A549 (cell line): Measurements from ENCODE around the gene ASMTL. TPM values are rescaled to one million over a fixed set of nuclear protein-coding genes. Genes with fewer than 3 reads are reported as not detected.

Experiments used
- ATAC-seq, 2 experiments: fragments of 200-7000 bp in 1 of 2; fragments of >200 bp in 1 of 2; cut with Nextera tagmentation in 1 of 2; cut with Tn5 transposase in 1 of 2; 3 replicates each; pipeline versions ENCODE4 v1.8.0 to v1.9.1; 2018 to 2020; ENCODE audit warnings: mild to moderate bottlenecking in 1 of 2, moderate library complexity in 1 of 2
- CTCF ChIA-PET: fragments of 300-600 bp; sonication (Branson Sonifier 250); formaldehyde crosslinking; extraction: SDS; loops from one replicate; lab custom pipeline; 2021; ENCODE audit warnings: antibody characterized with exemption, inconsistent platforms; lab: Yijun Ruan, JAX
- POLR2A ChIA-PET: fragments of 350-600 bp; formaldehyde crosslinking; extraction: SDS; loops from one replicate; lab custom pipeline; 2021; ENCODE audit warnings: antibody characterized with exemption, inconsistent platforms; lab: Yijun Ruan, JAX
- DNase-seq, 2 experiments: peaks; one replicate each; pipeline versions ENCODE4 v3.0.0 to v3.0.0-alpha.2; 2011 to 2016; ENCODE audit warnings: low read depth in 1 of 2, low spot score in 1 of 2
- FAIRE-seq: peaks from 2 replicates; lab custom pipeline; 2011; peaks lifted over from hg19 to GRCh38; lab: Jason Lieb, UNC
- H3K27ac ChIP-seq, 2 experiments: fragments of >200 bp; sonication (Bioruptor Twin); formaldehyde crosslinking; 3 replicates each; pipeline ENCODE4 v1.5.1; 2016 to 2017
- H3K4me1 ChIP-seq: fragments of >200 bp; sonication (Bioruptor Twin); formaldehyde crosslinking; 3 replicates; pipeline ENCODE4 v1.6.1; 2016
- H3K4me2 ChIP-seq: fragments of >200 bp; sonication (Bioruptor Twin); formaldehyde crosslinking; 3 replicates; pipeline ENCODE4 v1.6.1; 2016
- H3K4me3 ChIP-seq: fragments of >200 bp; sonication (Bioruptor Twin); formaldehyde crosslinking; 3 replicates; pipeline ENCODE4 v1.5.1; 2016
- H3K9me3 ChIP-seq: fragments of >200 bp; sonication (Bioruptor Twin); formaldehyde crosslinking; 3 replicates; pipeline ENCODE4 v1.6.1; 2016
- ATOH8 ChIP-seq: fragments of 250-450 bp; sonication (Bioruptor Pico); IDR thresholded peaks from 2 replicates; pipeline ENCODE4 v1.5.0; 2020; ENCODE audit warnings: low read depth, mild to moderate bottlenecking, moderate library complexity
- BHLHE40 ChIP-seq: IDR thresholded peaks from 2 replicates; pipeline ENCODE4 v1.6.1; 2012; ENCODE audit warnings: low read depth, low read length, inconsistent platforms
- CBX8 ChIP-seq: fragments of 200-600 bp; sonication (generic); IDR thresholded peaks from 2 replicates; pipeline ENCODE4 v1.6.1; 2016
- CEBPB ChIP-seq, 2 experiments: fragments of >200 bp in 1 of 2; sonication (Bioruptor Twin) in 1 of 2; formaldehyde crosslinking in 1 of 2; IDR thresholded peaks; 2 replicates each; pipeline ENCODE4 v1.6.1; 2012 to 2016
- EHMT2 ChIP-seq: fragments of 200-600 bp; sonication (generic); IDR thresholded peaks from 2 replicates; pipeline ENCODE4 v1.6.1; 2016; ENCODE audit warnings: antibody characterized with exemption, low read depth, mild to moderate bottlenecking, moderate library complexity
- ESRRA ChIP-seq: fragments of 150-350 bp; IDR thresholded peaks from 2 replicates; pipeline ENCODE4 v1.6.1; 2014; ENCODE audit warnings: mild to moderate bottlenecking, low read length, borderline replicate concordance
- FOXS1 ChIP-seq: fragments of 250-450 bp; sonication (Bioruptor Pico); IDR thresholded peaks from 2 replicates; pipeline ENCODE4 v1.5.0; 2020; ENCODE audit warnings: mild to moderate bottlenecking, moderate library complexity
- GATA3 ChIP-seq: IDR thresholded peaks from 2 replicates; pipeline ENCODE4 v1.6.1; 2012; ENCODE audit warnings: borderline replicate concordance
- HDAC2 ChIP-seq: fragments of 200-600 bp; sonication (generic); IDR thresholded peaks from 2 replicates; pipeline ENCODE4 v1.6.1; 2016
- HES2 ChIP-seq: fragments of >200 bp; sonication (Bioruptor Twin); formaldehyde crosslinking; IDR thresholded peaks from 2 replicates; pipeline ENCODE4 v1.6.1; 2016
- HEYL ChIP-seq: fragments of 250-450 bp; sonication (Bioruptor Pico); IDR thresholded peaks from 2 replicates; pipeline ENCODE4 v1.8.0; 2021; ENCODE audit warnings: mild to moderate bottlenecking, moderate library complexity
- HOXA7 ChIP-seq: fragments of 250-450 bp; sonication (Bioruptor Pico); IDR thresholded peaks from 2 replicates; pipeline ENCODE4 v1.5.0; 2020; ENCODE audit warnings: mild to moderate bottlenecking, moderate library complexity
- JUNB ChIP-seq: fragments of >200 bp; sonication (Bioruptor Twin); formaldehyde crosslinking; IDR thresholded peaks from 2 replicates; pipeline ENCODE4 v1.6.1; 2016
- KDM1A ChIP-seq: fragments of 200-600 bp; sonication (generic); IDR thresholded peaks from 2 replicates; pipeline ENCODE4 v1.6.1; 2016; ENCODE audit warnings: low read depth, mild to moderate bottlenecking
- MAFK ChIP-seq: fragments of 450-650 bp; IDR thresholded peaks from 2 replicates; pipeline ENCODE4 v1.6.1; 2014; ENCODE audit not compliant: partially characterized antibody
- MAZ ChIP-seq: fragments of 150-350 bp; IDR thresholded peaks from 2 replicates; pipeline ENCODE4 v1.6.1; 2014; ENCODE audit warnings: antibody characterized with exemption, low read depth, low read length, borderline replicate concordance
- MYC ChIP-seq: IDR thresholded peaks from 2 replicates; pipeline ENCODE4 v1.6.1; 2012; ENCODE audit warnings: mild to moderate bottlenecking, inconsistent platforms, low read length, improper control_type of control experiment, borderline replicate concordance
- NPAS2 ChIP-seq: fragments of 250-450 bp; sonication (Bioruptor Pico); IDR thresholded peaks from 2 replicates; pipeline ENCODE4 v1.8.0; 2022; ENCODE audit warnings: mild to moderate bottlenecking, moderate library complexity, borderline replicate concordance
- PHF8 ChIP-seq: fragments of 200-600 bp; sonication (generic); IDR thresholded peaks from 2 replicates; pipeline ENCODE4 v1.6.1; 2016; ENCODE audit warnings: low read depth, mild to moderate bottlenecking, antibody characterized with exemption, moderate library complexity, borderline replicate concordance
- POLR2A ChIP-seq: IDR thresholded peaks from 2 replicates; pipeline ENCODE4 v1.6.1; 2012; ENCODE audit warnings: mild to moderate bottlenecking, low read length
- POLR2AphosphoS2 ChIP-seq: conservative IDR thresholded peaks from 2 replicates; pipeline ENCODE4 v1.6.1; 2012; ENCODE audit warnings: low read length, improper control_type of control experiment, inconsistent platforms
- RARB ChIP-seq: fragments of 250-450 bp; sonication (Bioruptor Pico); IDR thresholded peaks from 2 replicates; pipeline ENCODE4 v1.8.0; 2021; ENCODE audit warnings: mild to moderate bottlenecking, moderate library complexity
- RCOR1 ChIP-seq: fragments of 150-350 bp; IDR thresholded peaks from 2 replicates; pipeline ENCODE4 v1.6.1; 2014; ENCODE audit warnings: antibody characterized with exemption, low read length, low read depth
- REST ChIP-seq: fragments of 200-600 bp; sonication (generic); IDR thresholded peaks from 2 replicates; pipeline ENCODE4 v1.6.1; 2016; ENCODE audit warnings: antibody characterized with exemption, mild to moderate bottlenecking, moderate library complexity
- RFX5 ChIP-seq: fragments of 450-650 bp; IDR thresholded peaks from 2 replicates; pipeline ENCODE4 v1.7.1; 2014; ENCODE audit warnings: antibody characterized with exemption, mild to moderate bottlenecking, moderate library complexity
- TP53 ChIP-seq: fragments of 250-450 bp; sonication (Bioruptor Pico); IDR thresholded peaks from 2 replicates; pipeline ENCODE4 v1.5.0; 2021; ENCODE audit warnings: mild to moderate bottlenecking, moderate library complexity
- ZNF302 ChIP-seq: fragments of 250-450 bp; sonication (Bioruptor Pico); IDR thresholded peaks from 2 replicates; pipeline ENCODE4 v1.9.0; 2021; ENCODE audit warnings: inconsistent platforms, mild to moderate bottlenecking, moderate library complexity
- ZSCAN20 ChIP-seq: fragments of 250-450 bp; sonication (Bioruptor Pico); IDR thresholded peaks from 2 replicates; pipeline ENCODE4 v1.8.0; 2022; ENCODE audit warnings: mild to moderate bottlenecking, moderate library complexity
- WGBS: methylation state at CpG from one replicate; pipeline ENCODE4 v1.1.6; 2017; ENCODE audit errors: missing lambda C conversion rate; 5-methylcytosine and 5-hydroxymethylcytosine counted together
- polyA plus RNA-seq, 4 experiments: library from polyadenylated mRNA; depleted of rRNA in 3 of 4; stranded (reverse); fragments of >200 nt; fragmentation: RNase III in 1 of 4; extraction: RNeasy Plus Mini Kit Qiagen cat#74134 plus additional on column Dnase treatment in 1 of 4; gene quantifications; 2 replicates in 3 of 4; 3 replicates in 1 of 4; pipeline ENCODE4 v1.2.3, GENCODE V29; 2011 to 2017
- TF ChIP-seq, protein P1 (sequence below): fragments of 450-650 bp; IDR thresholded peaks from 2 replicates; pipeline ENCODE4 v1.6.1; 2014; ENCODE audit warnings: antibody characterized with exemption
- TF ChIP-seq, protein P2 (sequence below): fragments of 150-350 bp; IDR thresholded peaks from 2 replicates; pipeline ENCODE4 v1.6.1; 2014; ENCODE audit warnings: low read depth, mild to moderate bottlenecking, low read length

ASMTL gene
- polyA plus RNA-seq, 2 of the 4 experiments (the other 2 are of a cell fraction) = 12.3 to 15.4 TPM

- TF ChIP-seq RFX5 (no peak), HEYL (CRISPR knock-in tag) (no peak)
Measured at GRCh38 chrX:1389181-1389992, 63.3 kb downstream of the ASMTL start (continued).

DNA sequence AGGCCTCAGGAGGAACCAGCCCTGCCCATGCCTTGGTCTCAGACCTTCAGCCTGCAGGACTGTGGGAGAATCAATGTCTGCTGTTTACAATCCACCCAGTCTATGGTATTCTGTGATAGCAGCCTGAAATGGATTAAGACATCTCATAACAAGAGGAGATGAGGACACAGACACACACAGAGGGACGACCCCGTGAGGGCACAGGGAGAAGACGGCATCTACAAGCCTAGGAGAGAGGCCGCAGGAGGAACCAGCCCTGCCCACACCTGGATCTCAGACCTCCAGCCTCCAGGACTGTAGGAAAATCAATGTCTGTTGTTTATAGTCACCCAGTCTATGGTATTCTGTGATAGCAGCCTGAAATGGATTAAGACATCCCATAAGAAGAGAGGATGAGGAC, 64.1 kb downstream of the ASMTL start:
- 90% methylated on average over 4 of the region's 4 CpGs for whole genome bisulfite sequencing
- no peak for FAIRE-seq
- Histone ChIP-seq H3K27ac (no peak overlapping the region), H3K4me3 (no peak overlapping the region), H3K4me1 (peaks cover 27% of the 10 kb centered on the region), H3K9me3 (no peaks in the 10 kb centered on the region), H3K4me2 (no peak overlapping the region)
- ATAC-seq = no peak
- DNase-seq = no peak
- POLR2A ChIA-PET = no interaction called here
- TF ChIP-seq MYC (no peak), RARB (CRISPR knock-in tag) (no peak), FOXS1 (CRISPR knock-in tag) (no peak), NPAS2 (CRISPR knock-in tag) (no peak), GATA3 (no peak), REST (no peak), JUNB (no peak), KDM1A (no peak), RCOR1 (no peak), ZNF302 (CRISPR knock-in tag) (no peak), ESRRA (no peak), MAFK (no peak), ZSCAN20 (no peak), POLR2AphosphoS2 (no peak), CEBPB (IDR thresholded peaks at IDR 0.05) (no peak)
- TF ChIP-seq, protein P1, sequence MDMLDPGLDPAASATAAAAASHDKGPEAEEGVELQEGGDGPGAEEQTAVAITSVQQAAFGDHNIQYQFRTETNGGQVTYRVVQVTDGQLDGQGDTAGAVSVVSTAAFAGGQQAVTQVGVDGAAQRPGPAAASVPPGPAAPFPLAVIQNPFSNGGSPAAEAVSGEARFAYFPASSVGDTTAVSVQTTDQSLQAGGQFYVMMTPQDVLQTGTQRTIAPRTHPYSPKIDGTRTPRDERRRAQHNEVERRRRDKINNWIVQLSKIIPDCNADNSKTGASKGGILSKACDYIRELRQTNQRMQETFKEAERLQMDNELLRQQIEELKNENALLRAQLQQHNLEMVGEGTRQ = no peak
- CTCF ChIA-PET = no interaction called here

DNA sequence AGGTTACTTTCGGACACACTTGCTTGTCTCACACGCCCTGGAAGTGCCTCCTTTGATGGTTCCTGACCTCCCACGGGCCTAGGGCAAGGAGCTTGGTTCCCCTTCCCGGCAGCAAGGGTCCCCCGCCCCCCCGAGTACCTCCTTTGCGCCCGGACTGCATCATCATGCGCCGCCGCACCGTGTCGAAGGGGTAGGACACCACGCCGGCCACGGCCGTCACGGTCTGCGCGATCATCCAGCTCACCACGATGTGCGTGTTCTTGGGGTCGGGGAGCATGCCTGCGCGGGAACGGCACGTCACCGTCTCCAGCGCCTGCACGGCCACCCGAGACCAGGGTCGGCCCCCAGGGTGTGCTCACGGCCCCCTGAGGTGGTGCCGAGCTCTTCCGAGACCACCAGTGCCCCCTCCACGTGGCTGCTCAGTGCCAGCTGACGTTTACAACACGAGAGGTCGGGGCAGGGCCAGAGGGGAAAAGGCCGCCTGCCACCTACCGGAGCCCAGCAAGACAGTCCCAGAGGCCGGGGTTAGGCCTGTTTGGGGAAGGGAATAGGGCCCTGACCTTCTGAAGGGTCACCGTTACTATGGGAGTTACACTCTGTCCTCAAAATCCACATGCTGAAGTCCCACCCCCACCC, 65.5 kb downstream of the ASMTL start:
- H3K4me1 ChIP-seq = peaks cover 37% of the 10 kb centered on the region
- H3K9me3 ChIP-seq = no peaks in the 10 kb centered on the region
- no peak overlapping the region for H3K4me2 ChIP-seq
- CTCF ChIA-PET = no interaction called here
- 88% methylated on average over 25 of the region's 43 CpGs for WGBS
- POLR2A ChIA-PET = no interaction called here
- ATAC-seq (no peak), FAIRE-seq (no peak), DNase-seq (no peak)
- H3K27ac ChIP-seq = no peak overlapping the region
- H3K4me3 ChIP-seq = no peak overlapping the region
- TF ChIP-seq EHMT2 (no peak), NPAS2 (CRISPR knock-in tag) (no peak), BHLHE40 (no peak), FOXS1 (CRISPR knock-in tag) (no peak), HOXA7 (CRISPR knock-in tag) (no peak), HEYL (CRISPR knock-in tag) (no peak), CBX8 (no peak), PHF8 (no peak), ATOH8 (CRISPR knock-in tag) (no peak), GATA3 (no peak), TP53 (CRISPR knock-in tag) (no peak), HDAC2 (no peak), MAZ (no peak), HES2 (no peak), ZNF302 (CRISPR knock-in tag) (no peak), POLR2A (no peak)
- TF ChIP-seq, protein P2, sequence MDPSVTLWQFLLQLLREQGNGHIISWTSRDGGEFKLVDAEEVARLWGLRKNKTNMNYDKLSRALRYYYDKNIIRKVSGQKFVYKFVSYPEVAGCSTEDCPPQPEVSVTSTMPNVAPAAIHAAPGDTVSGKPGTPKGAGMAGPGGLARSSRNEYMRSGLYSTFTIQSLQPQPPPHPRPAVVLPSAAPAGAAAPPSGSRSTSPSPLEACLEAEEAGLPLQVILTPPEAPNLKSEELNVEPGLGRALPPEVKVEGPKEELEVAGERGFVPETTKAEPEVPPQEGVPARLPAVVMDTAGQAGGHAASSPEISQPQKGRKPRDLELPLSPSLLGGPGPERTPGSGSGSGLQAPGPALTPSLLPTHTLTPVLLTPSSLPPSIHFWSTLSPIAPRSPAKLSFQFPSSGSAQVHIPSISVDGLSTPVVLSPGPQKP = no peak
